ENCODE data around the gene KDM4C. TPM values are rescaled to one million over a fixed set of nuclear protein-coding genes. Genes with fewer than 3 reads are reported as not detected.
"Not testable (repeated sequence)": the region's sequence is repeated elsewhere in the genome, so short reads cannot be mapped to it uniquely, and the experiment has no call there.

KDM4C gene
- total RNA-seq, 2 donors from 2014 or later: 42.3 to 55.6 TPM

DNA sequence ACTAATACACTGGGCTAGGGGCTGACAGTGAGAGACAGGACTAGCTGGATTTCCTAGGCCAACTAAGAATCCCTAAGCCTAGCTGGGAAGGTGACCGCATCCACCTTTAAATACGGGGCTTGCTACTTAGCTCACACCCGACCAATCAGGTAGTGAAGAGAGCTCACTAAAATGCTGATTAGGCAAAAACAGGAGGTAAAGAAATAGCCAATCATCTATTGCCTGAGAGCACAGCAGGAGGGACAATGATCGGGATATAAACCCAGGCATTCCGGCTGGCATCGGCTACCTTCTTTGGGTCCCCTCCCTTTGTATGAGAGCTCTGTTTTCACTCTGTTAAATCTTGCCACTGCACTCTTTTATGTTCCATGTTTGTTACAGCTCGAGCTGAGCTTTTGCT lies 425.4 kb downstream of the KDM4C start:
- DNase-seq; intact Hi-C loops (cut with DNase I, micrococcal nuclease); ATAC-seq: not testable (repeated sequence)

DNA sequence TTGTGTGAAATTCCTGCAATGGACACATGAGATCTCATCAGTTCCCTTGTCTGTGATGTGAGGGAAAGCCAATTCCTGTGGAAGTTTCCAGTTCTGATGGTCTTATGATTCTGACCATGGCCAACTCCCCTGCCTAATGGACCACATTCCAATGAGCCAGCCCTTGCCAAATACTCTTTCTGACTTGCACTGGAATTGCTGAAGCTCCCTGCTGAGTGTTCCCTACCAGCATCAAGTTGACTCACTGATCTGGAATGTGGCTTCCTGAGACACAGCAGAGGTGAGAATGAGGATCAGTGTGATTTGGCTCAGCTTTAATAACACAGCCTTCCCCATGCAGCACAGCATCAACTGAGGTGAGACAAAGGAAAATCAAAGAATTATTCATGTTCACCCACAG lies 427.8 kb downstream of the KDM4C start:
- intact Hi-C loops (cut with DNase I, micrococcal nuclease): no loop called here
- no peak for ATAC-seq
- DNase-seq: no peak

DNA sequence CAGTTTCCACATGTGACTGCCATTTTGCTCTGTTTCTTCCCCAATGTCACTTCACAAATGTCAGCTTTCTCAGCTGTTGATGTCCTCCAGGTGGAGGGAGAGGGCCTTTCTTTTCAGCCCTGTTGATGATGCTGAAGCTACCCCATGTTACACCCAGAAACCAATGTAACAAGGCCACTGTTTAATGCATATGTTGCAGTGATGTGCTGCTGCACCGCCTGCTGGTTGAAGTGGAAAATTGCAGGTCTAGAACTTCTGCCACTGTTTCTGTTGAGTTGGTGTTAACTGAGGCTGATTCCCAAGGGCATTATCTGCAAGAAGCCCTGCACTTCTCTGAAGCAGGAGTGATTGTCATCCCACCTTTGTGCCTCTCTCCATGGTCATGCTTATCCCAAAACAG lies 428.4 kb downstream of the KDM4C start:
- peak; percentile 60 for ATAC-seq
- no peak for DNase-seq
- intact Hi-C loops (cut with DNase I, micrococcal nuclease): no loop called here

DNA sequence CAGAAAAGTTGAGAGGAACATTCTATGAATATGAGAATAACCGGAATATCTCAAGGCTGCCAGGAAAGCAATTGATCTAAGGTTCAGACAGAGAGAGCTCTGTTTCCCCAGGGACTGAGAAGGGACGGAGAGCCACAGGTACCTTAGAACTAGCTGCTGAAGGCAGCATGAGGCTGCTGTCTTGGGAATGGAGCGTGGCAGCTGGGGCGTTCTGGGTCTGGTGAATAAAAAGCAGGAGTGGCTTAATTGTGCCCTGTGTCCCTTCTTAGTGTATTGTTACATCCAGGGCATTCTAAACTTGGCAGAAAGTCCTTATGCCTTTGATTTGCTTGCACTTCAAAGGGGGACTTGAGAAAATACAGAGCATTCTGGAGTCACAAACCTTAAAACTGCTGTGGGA lies 434.5 kb downstream of the KDM4C start:
- intact Hi-C loops (cut with DNase I, micrococcal nuclease): no loop called here
- ATAC-seq (peak; percentile 27), DNase-seq (no peak)

DNA sequence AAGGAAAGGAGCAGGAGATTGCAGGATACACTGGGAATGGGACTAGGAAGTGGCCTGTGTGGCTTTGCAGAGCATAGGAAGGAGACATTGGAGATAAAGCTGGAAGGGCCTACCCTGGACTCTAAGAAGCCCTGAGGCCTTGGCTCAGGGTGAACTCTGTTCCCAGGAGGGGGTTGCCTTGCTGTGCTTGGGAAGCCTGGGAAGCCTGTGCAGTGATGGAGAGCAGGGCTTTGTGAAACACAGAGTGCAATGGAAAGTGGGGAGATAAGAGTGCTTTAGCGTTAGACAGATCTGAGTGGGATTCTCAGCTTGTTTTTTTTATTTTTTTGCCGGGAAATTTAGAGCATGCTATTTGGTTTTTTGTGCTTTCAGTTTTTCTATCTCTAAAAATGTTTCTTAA lies 437.8 kb downstream of the KDM4C start:
- no peak for ATAC-seq

DNA sequence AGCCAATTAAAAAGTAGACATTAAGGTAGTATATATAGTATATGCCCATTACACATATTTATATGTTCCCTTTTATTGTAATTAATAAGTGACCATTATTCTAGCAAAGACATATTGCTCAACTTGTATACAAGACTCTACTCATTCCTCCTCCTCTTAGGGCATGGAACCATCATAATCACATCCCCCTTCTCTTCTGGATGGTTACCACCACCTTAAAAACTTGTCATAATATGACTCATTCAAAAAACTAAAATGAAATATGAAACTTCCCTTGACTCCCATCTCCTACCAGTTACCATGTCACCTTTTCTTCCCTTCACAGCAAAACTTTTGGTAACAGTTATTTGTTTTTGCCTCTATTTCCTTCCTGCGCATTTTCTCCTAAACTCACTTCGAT lies 438.7 kb downstream of the KDM4C start:
- ATAC-seq (no peak), DNase-seq (no peak)
- intact Hi-C loops (cut with DNase I, micrococcal nuclease): no loop called here

More for the DNA sequence above, 437.8 kb downstream of the KDM4C start:
- DNase-seq: no peak
- intact Hi-C loops (cut with DNase I, micrococcal nuclease): no loop called here

DNA sequence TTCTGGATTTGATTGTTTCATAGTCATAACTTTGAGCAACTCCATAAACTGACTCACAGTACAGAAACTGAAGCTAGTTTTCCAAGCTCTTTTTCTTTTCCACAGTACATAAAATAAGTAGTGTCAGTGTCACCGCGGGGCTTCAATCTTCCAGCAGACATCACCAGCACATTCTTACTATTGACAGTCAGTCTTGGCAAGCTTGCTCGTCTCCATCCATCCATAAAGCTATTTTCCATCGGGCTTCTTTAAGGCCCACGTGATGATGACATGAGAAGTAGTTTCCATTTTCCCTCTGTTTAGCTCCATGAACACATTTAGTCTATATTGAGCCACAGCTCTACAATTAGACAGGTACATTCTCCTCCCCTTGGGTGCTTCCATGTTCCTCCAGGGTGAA lies 443.4 kb downstream of the KDM4C start:
- DNase-seq (no peak), ATAC-seq (no peak)
- intact Hi-C loops (cut with DNase I, micrococcal nuclease): no loop called here

DNA sequence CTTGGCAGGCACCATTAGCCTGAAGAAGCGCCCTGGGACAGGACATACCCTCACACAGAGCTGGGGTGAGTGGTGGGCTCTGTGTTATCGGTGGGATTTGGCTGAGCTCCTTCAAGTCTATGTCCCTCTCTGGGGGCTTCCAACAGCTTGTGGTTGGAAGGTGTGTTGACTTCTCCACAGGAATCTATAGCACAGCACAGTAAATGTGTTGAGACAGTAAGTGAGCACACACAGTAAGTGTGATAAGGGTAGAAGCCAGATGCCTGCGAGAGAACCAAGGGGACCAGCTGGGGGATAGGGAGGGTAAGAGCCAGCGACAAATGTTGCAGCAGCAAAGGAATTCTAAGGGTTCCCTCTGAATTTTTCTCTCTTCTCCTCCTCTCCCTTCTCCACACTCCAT lies 448.0 kb downstream of the KDM4C start:
- ATAC-seq (no peak), DNase-seq (no peak)
- intact Hi-C loops (cut with DNase I, micrococcal nuclease): no loop called here

DNA sequence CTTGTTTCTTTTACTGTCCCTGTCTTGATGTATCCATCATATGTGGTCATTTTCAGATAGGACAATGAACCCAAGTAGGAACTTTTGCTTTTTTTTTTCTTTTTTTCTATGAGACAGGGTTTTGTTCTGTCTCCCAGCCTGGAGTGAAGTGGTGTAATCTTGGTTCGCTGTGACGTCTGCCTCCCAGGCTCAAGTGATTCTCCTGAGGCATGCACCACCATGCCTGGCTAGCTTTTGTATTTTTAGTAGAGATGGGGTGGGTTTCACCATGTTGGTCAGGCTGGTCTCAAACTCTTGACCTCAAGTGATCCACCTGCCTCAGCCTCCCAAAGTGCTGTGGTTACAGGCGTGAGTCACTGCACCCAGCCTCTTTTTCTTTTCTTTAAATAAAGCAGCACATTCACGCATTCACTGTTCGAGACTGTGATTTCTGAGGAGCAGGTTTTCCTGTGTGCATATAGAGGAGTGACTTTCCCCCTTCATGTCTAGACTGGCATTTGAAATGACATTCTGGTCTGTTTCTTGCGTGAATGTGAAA lies 448.5 kb downstream of the KDM4C start:
- intact Hi-C loops (cut with DNase I, micrococcal nuclease): no loop called here
- DNase-seq: no peak
- ATAC-seq: no peak

DNA sequence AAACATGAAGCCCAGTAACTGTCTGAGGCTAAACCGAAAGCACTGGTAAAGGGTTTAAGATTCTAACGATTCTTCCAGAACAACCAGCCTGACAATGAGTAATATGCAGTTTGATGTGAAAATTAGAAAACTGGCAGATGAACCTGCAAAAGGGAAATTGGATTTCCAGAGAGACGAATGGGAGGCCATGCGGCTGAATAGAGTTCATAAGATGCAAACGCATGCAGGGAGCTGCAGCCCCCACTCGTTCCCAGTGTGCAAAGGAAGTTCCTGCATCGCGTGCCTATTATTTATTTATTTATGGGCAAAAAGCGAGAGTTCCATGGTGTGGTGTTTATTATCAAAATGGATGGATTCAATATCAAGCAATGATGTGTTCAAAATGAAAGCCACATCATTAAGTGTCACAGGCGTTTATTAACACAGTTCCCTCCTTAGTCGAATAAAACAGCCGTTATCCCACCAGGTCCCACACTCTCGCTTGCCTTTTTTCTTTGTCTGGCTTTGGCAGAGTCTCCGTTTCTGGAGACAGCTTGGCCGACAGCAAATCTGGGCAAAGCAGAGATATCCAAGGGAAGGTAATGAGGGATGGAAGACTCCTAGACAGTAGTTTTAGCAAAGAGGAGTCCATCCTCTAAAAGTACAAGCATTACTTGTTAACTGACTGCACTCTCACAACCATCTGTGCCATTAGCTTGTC lies 451.4 kb downstream of the KDM4C start:
- ATAC-seq: no peak
- no peak for DNase-seq
- intact Hi-C loops (cut with DNase I, micrococcal nuclease): no loop called here

DNA sequence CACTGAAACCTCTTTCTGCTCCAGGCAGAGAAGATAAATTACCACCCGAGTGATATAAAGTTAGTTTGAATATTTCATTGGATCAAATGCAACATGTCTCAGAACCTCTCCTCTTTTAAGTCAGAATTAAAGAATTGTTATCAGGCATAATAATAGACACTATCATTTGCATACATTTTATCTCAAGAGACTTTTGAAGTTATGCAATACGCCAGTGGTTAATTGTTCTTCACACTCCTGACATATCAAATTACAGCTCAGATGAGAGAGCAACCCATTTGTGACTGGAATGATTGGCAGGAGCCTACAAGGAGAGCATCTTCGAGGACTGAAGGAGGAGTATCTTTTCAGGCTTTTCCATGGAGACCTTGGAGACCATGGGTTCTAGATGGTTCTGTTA lies 452.2 kb downstream of the KDM4C start:
- no peak for DNase-seq
- no peak for ATAC-seq
- intact Hi-C loops (cut with DNase I, micrococcal nuclease): no loop called here

DNA sequence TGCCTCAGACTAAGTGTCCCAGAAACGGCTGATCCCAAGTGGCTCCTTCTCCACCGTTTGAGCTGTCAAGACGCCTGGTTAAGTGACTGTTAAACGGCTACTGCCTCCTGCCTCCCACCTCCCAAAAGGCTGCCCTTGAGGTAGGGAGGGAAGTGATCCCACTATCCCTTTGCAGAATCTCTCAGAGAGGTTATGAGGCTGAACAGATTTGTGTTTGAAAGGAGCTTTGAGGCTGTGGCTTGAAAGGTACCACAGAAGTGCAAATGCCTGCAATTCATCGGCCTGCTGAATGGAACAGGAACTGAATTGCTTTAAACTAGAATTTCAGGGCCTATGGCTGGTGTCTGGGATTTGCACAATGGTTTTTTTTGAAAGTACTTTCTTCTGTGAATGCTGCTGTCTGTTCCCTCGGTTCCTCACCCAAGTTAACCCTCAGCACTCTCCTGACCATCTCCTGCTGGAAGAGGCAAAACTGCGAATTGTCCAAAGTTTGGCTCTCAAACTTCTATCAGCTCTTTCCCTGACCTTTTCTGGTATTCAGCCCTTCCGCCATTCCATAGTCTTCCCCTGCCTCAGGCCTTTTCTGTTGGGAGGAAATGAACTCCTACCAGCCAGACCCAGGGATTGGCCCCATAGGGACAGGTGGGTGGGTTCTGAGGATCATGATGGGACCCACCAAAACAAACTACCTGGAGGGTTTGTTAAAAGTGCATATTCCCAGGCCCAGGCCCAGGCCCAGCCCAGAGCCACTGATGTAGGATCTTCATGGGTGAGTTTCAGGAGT lies 453.3 kb downstream of the KDM4C start:
- ATAC-seq: no peak
- no peak for DNase-seq
- intact Hi-C loops (cut with DNase I, micrococcal nuclease): no loop called here

DNA sequence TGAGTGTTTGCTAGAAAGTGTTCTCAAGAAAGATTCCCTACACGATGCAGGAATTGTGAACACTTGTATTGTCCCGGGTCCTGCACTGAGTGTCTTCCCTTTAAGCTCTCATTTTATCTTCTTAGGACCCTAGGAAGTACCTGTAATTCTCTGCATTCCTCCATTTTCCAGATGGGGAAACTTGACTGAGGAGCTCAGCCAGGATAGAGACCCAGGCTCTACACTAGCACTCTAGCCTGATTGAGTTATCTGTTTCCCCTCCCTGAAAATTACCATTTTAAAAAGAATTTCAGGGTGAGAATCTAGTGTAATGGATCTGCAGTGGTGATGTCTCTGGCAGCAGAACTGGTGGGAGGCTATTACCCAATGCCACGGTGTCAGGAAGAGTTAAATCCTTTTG lies 453.9 kb downstream of the KDM4C start:
- ATAC-seq: no peak
- intact Hi-C loops (cut with DNase I, micrococcal nuclease): no loop called here
- DNase-seq: no peak

DNA sequence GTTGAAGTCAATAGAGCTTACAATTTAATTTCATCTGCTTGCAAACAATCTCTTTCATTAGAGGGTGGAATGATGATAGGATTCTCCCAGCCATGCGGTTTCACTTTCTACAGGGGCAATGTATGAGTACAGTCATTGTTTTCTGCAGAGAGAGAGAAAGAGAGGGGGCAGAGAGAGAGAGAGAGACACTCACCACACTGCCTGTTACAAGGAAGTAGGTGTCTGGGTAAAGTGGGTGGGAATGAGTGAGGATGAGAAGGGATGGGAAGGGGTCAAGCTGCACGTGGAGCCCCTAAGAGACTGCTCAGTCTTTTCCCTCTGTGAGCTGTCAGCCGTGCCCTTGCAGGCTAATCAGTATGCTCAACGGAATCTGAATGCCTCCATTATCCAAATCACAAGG lies 454.3 kb downstream of the KDM4C start:
- intact Hi-C loops (cut with DNase I, micrococcal nuclease): no loop called here
- ATAC-seq (no peak), DNase-seq (no peak)

DNA sequence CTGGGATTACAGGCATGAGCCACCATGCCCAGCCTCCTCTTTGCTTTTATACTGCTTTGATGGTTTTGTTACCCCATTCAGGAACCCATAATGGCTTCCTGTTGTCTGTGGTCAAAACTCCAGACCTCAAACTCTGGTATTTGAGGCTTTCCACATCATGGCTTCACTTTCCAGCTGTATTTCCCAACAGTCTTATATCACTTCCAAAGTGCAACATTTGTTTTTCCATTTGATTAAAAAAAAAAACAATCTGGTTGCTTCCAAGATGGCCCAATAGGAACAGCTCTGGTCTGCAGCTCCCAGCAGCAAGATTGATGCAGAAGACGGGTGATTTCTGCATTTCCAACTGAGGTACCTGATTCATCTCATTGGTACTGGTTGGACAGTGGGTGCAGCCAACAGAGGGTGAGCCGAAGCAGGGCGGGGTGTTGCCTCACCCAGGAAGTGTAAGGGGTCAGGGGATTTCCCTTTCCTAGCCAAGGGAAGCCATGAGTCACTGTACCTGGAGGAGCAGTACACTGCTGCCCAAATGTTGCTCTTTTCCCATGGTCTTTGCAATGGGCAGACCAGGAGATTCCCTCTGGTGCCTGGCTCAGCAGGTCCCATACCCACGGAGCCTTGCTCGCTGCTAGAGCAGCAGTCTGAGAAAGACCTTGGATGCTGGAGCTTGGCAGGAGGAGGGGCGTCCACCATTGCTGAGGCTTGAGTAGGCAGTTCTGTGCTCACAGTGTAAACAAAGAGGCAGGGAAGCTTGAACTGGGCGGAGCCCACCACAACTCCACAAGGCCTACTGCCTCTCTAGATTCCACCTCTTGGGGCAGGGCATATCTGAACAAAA lies 458.4 kb downstream of the KDM4C start:
- DNase-seq (no peak), ATAC-seq (no peak)
- intact Hi-C loops (cut with DNase I, micrococcal nuclease): no loop called here

DNA sequence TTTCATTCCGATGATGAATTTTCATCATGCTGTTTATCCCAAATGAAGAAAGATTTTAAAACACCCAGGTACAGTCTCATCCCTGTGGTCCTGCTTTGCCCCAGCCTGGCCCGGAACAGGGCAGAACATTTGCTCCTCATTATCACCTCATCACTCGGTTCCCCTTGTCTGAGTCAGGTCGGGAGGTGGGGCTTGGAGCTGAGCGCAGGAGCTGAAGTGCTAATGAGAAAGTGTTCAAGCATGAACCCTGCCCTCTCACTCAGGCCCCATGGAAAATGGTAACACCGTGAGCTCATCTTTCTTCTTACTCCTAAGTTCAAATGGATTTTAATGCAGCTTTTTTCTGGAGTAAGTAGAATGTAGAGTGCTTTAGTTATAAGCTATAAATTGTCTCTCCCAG lies 466.2 kb downstream of the KDM4C start:
- DNase-seq (no peak), ATAC-seq (no peak)
- intact Hi-C loops (cut with DNase I, micrococcal nuclease): no loop called here
